ENCODE data around the gene CLEC16A. TPM values are rescaled to one million over a fixed set of nuclear protein-coding genes. Genes with fewer than 3 reads are reported as not detected.
A peak's percentile ranks its signal among the peaks of the same experiment; 100 is the strongest.

Gene CLEC16A
- total and polyA plus RNA-seq, 9 of the 15 experiments (the other 6 are each of a cell fraction or from before 2014, with no cell fraction given) = 1.00 to 22.3 (median 10.0) TPM

- no peak for TF ChIP-seq ZNF592 (IDR thresholded peaks at IDR 0.05)
- TF ChIP-seq HDAC3 (IDR thresholded peaks at IDR 0.05; ENCODE audit: borderline replicate concordance, partially characterized antibody) = peak; percentile 44
- no peak for TF ChIP-seq ZNF431 (CRISPR knock-in tag; IDR thresholded peaks at IDR 0.05)
- TF ChIP-seq ZNF695 (CRISPR knock-in tag; IDR thresholded peaks at IDR 0.05) = no peak
- TF ChIP-seq PPARD (CRISPR knock-in tag; IDR thresholded peaks at IDR 0.05) = no peak
- peak in 1 of 2 experiments; percentile 20; a peak in 1 of 4 replicates for TF ChIP-seq RAD21 (CRISPR knock-in tag; conservative IDR thresholded peaks at IDR 0.05 in 1 of 2, IDR thresholded peaks at IDR 0.05 in 1 of 2)
- no peak for TF ChIP-seq POLR2B (IDR thresholded peaks at IDR 0.05; ENCODE audit: low read depth, partially characterized antibody)
- 0 out of 2 replicates have a peak, but pooled peaks have one; percentile 27 for TF ChIP-seq EP400 (IDR thresholded peaks at IDR 0.05)
- TF ChIP-seq E2F8 (IDR thresholded peaks at IDR 0.05; ENCODE audit: low read depth, partially characterized antibody) = no peak
- TF ChIP-seq ZBTB2 (IDR thresholded peaks at IDR 0.05) = no peak
- no peak for TF ChIP-seq IRF1 (CRISPR knock-in tag; IDR thresholded peaks at IDR 0.05; ENCODE audit: borderline replicate concordance)
- TF ChIP-seq HLTF (IDR thresholded peaks at IDR 0.05) = no peak
- TF ChIP-seq HOMEZ (CRISPR knock-in tag; IDR thresholded peaks at IDR 0.05) = no peak
- peak; percentile 88 for TF ChIP-seq HDAC2 (IDR thresholded peaks at IDR 0.05)
- no peak for TF ChIP-seq GABPB2 (CRISPR knock-in tag; conservative IDR thresholded peaks at IDR 0.05)
- TF ChIP-seq ARID1B (IDR thresholded peaks at IDR 0.05) = peak; percentile 74
Observed at GRCh38 chr16:11051879-11052808, 107.8 kb downstream of the CLEC16A start (continued).

All from K562 (cell line).